ENCODE results near the gene ZBTB5.

The ZBTB5 gene

GRCh38 chr9:37420271-37421215 is 44.7 kb downstream of the ZBTB5 start:
- no peak overlapping the region for H3K27ac ChIP-seq (ENCODE audit: low read length)
- H3K27me3 ChIP-seq (ENCODE audit: control insufficient read depth, insufficient read depth, low read length) = no peaks in the 10 kb centered on the region
- H3K9ac ChIP-seq (ENCODE audit: low read length) = no peak overlapping the region
- H3K36me3 ChIP-seq (ENCODE audit: control insufficient read depth, low read depth, low read length) = no peaks in the 10 kb centered on the region
- H3K4me1 ChIP-seq (ENCODE audit: control insufficient read depth, low read depth, low read length) = peaks cover 13% of the 10 kb centered on the region
- no peak overlapping the region for H3K4me3 ChIP-seq (ENCODE audit: low read length)
- no peaks in the 10 kb centered on the region for H3K9me3 ChIP-seq (ENCODE audit: control insufficient read depth, low read depth, low read length)

GRCh38 chr9:37419204-37419603 is 46.0 kb downstream of the ZBTB5 start:
- H3K4me3 ChIP-seq (ENCODE audit: low read length) = no peak overlapping the region
- no peaks in the 10 kb centered on the region for H3K9me3 ChIP-seq (ENCODE audit: control insufficient read depth, low read depth, low read length)
- H3K27ac ChIP-seq (ENCODE audit: low read length) = no peak overlapping the region
- no peaks in the 10 kb centered on the region for H3K27me3 ChIP-seq (ENCODE audit: control insufficient read depth, insufficient read depth, low read length)
- peaks cover 15% of the 10 kb centered on the region for H3K4me1 ChIP-seq (ENCODE audit: control insufficient read depth, low read depth, low read length)
- H3K36me3 ChIP-seq (ENCODE audit: control insufficient read depth, low read depth, low read length) = no peaks in the 10 kb centered on the region
- no peak overlapping the region for H3K9ac ChIP-seq (ENCODE audit: low read length)

- Histone ChIP-seq H3K27ac (ENCODE audit: low read length) (no peak overlapping the region), H3K4me3 (ENCODE audit: low read length) (no peak overlapping the region), H3K4me1 (ENCODE audit: control insufficient read depth, low read depth, low read length) (peaks cover 10% of the 10 kb centered on the region), H3K27me3 (ENCODE audit: control insufficient read depth, insufficient read depth, low read length) (no peaks in the 10 kb centered on the region), H3K9ac (ENCODE audit: low read length) (no peak overlapping the region), H3K36me3 (ENCODE audit: control insufficient read depth, low read depth, low read length) (no peaks in the 10 kb centered on the region), H3K9me3 (ENCODE audit: control insufficient read depth, low read depth, low read length) (no peaks in the 10 kb centered on the region)
These were observed 47.2 kb downstream of the ZBTB5 start for GRCh38 chr9:37417857-37418618.

GRCh38 chr9:37417252-37417803 is 47.9 kb downstream of the ZBTB5 start:
- Histone ChIP-seq H3K9ac (ENCODE audit: low read length) (no peak overlapping the region), H3K9me3 (ENCODE audit: control insufficient read depth, low read depth, low read length) (no peaks in the 10 kb centered on the region), H3K27ac (ENCODE audit: low read length) (no peak overlapping the region), H3K4me1 (ENCODE audit: control insufficient read depth, low read depth, low read length) (peaks cover 10% of the 10 kb centered on the region), H3K27me3 (ENCODE audit: control insufficient read depth, insufficient read depth, low read length) (no peaks in the 10 kb centered on the region), H3K4me3 (ENCODE audit: low read length) (no peak overlapping the region), H3K36me3 (ENCODE audit: control insufficient read depth, low read depth, low read length) (no peaks in the 10 kb centered on the region)

GRCh38 chr9:37415011-37415719 is 50.1 kb downstream of the ZBTB5 start:
- H3K9me3 ChIP-seq (ENCODE audit: control insufficient read depth, low read depth, low read length) = no peaks in the 10 kb centered on the region
- no peak overlapping the region for H3K4me3 ChIP-seq (ENCODE audit: low read length)
- no peak overlapping the region for H3K9ac ChIP-seq (ENCODE audit: low read length)
- no peaks in the 10 kb centered on the region for H3K27me3 ChIP-seq (ENCODE audit: control insufficient read depth, insufficient read depth, low read length)
- H3K27ac ChIP-seq (ENCODE audit: low read length) = no peak overlapping the region
- H3K36me3 ChIP-seq (ENCODE audit: control insufficient read depth, low read depth, low read length) = no peaks in the 10 kb centered on the region
- peaks cover 6% of the 10 kb centered on the region for H3K4me1 ChIP-seq (ENCODE audit: control insufficient read depth, low read depth, low read length)

GRCh38 chr9:37414503-37414943 is 50.7 kb downstream of the ZBTB5 start:
- H3K36me3 ChIP-seq (ENCODE audit: control insufficient read depth, low read depth, low read length) = no peaks in the 10 kb centered on the region
- H3K4me3 ChIP-seq (ENCODE audit: low read length) = no peak overlapping the region
- no peaks in the 10 kb centered on the region for H3K27me3 ChIP-seq (ENCODE audit: control insufficient read depth, insufficient read depth, low read length)
- no peaks in the 10 kb centered on the region for H3K9me3 ChIP-seq (ENCODE audit: control insufficient read depth, low read depth, low read length)
- H3K27ac ChIP-seq (ENCODE audit: low read length) = no peak overlapping the region
- H3K9ac ChIP-seq (ENCODE audit: low read length) = no peak overlapping the region
- peaks cover 6% of the 10 kb centered on the region for H3K4me1 ChIP-seq (ENCODE audit: control insufficient read depth, low read depth, low read length)

- no peaks in the 10 kb centered on the region for H3K36me3 ChIP-seq (ENCODE audit: control insufficient read depth, low read depth, low read length)
- H3K4me3 ChIP-seq (ENCODE audit: low read length) = no peak overlapping the region
- peaks cover 6% of the 10 kb centered on the region for H3K4me1 ChIP-seq (ENCODE audit: control insufficient read depth, low read depth, low read length)
- no peaks in the 10 kb centered on the region for H3K9me3 ChIP-seq (ENCODE audit: control insufficient read depth, low read depth, low read length)
- no peaks in the 10 kb centered on the region for H3K27me3 ChIP-seq (ENCODE audit: control insufficient read depth, insufficient read depth, low read length)
- H3K9ac ChIP-seq (ENCODE audit: low read length) = no peak overlapping the region
- no peak overlapping the region for H3K27ac ChIP-seq (ENCODE audit: low read length)
These were observed 51.9 kb downstream of the ZBTB5 start for GRCh38 chr9:37413311-37413710.

- no peaks in the 10 kb centered on the region for H3K36me3 ChIP-seq (ENCODE audit: control insufficient read depth, low read depth, low read length)
- H3K4me1 ChIP-seq (ENCODE audit: control insufficient read depth, low read depth, low read length) = peaks cover 6% of the 10 kb centered on the region
- no peak overlapping the region for H3K9ac ChIP-seq (ENCODE audit: low read length)
- no peak overlapping the region for H3K4me3 ChIP-seq (ENCODE audit: low read length)
- H3K27me3 ChIP-seq (ENCODE audit: control insufficient read depth, insufficient read depth, low read length) = no peaks in the 10 kb centered on the region
- no peak overlapping the region for H3K27ac ChIP-seq (ENCODE audit: low read length)
- no peaks in the 10 kb centered on the region for H3K9me3 ChIP-seq (ENCODE audit: control insufficient read depth, low read depth, low read length)
These were observed 52.7 kb downstream of the ZBTB5 start for GRCh38 chr9:37412431-37413151.

GRCh38 chr9:37410969-37411785 is 54.1 kb downstream of the ZBTB5 start:
- H3K4me1 ChIP-seq (ENCODE audit: control insufficient read depth, low read depth, low read length) = peaks cover 6% of the 10 kb centered on the region
- H3K9me3 ChIP-seq (ENCODE audit: control insufficient read depth, low read depth, low read length) = no peaks in the 10 kb centered on the region
- no peak overlapping the region for H3K9ac ChIP-seq (ENCODE audit: low read length)
- no peaks in the 10 kb centered on the region for H3K36me3 ChIP-seq (ENCODE audit: control insufficient read depth, low read depth, low read length)
- no peak overlapping the region for H3K4me3 ChIP-seq (ENCODE audit: low read length)
- no peak overlapping the region for H3K27ac ChIP-seq (ENCODE audit: low read length)
- no peaks in the 10 kb centered on the region for H3K27me3 ChIP-seq (ENCODE audit: control insufficient read depth, insufficient read depth, low read length)

- Histone ChIP-seq H3K27me3 (ENCODE audit: control insufficient read depth, insufficient read depth, low read length) (no peaks in the 10 kb centered on the region), H3K9me3 (ENCODE audit: control insufficient read depth, low read depth, low read length) (no peaks in the 10 kb centered on the region), H3K9ac (ENCODE audit: low read length) (no peak overlapping the region), H3K36me3 (ENCODE audit: control insufficient read depth, low read depth, low read length) (no peaks in the 10 kb centered on the region), H3K27ac (ENCODE audit: low read length) (no peak overlapping the region), H3K4me3 (ENCODE audit: low read length) (no peak overlapping the region), H3K4me1 (ENCODE audit: control insufficient read depth, low read depth, low read length) (peaks cover 3% of the 10 kb centered on the region)
These were observed 54.8 kb downstream of the ZBTB5 start for GRCh38 chr9:37410354-37410861.

All from iPS-18a (cell line).